HUES48 (cell line): Measurements from ENCODE around the gene SLC13A4.
"Not testable (repeated sequence)": the region's sequence is repeated elsewhere in the genome, so short reads cannot be mapped to it uniquely, and the experiment has no call there.

Experiments
- H3K27ac ChIP-seq: one replicate; pipeline ENCODE4 v1.7.0; 2013; ENCODE audit warnings: low read depth, low read length, inconsistent platforms
- H3K27me3 ChIP-seq: 2 replicates; pipeline ENCODE4 v1.6.1; 2013; ENCODE audit warnings: mild to moderate bottlenecking, low read length; ENCODE audit not compliant: control insufficient read depth, insufficient read depth
- H3K36me3 ChIP-seq: 2 replicates; pipeline ENCODE4 v1.6.1; 2013; ENCODE audit warnings: low read length; ENCODE audit not compliant: control insufficient read depth, insufficient read depth
- H3K4me1 ChIP-seq: 2 replicates; pipeline ENCODE4 v1.6.1; 2013; ENCODE audit warnings: mild to moderate bottlenecking, low read length; ENCODE audit not compliant: control insufficient read depth, insufficient read depth
- H3K4me3 ChIP-seq: 2 replicates; pipeline ENCODE4 v1.5.1; 2013; ENCODE audit warnings: mild to moderate bottlenecking, low read depth, low read length
- H3K9ac ChIP-seq: 2 replicates; pipeline ENCODE4 v1.6.1; 2013; ENCODE audit warnings: mild to moderate bottlenecking, low read depth, low read length, moderate library complexity
- H3K9me3 ChIP-seq: 2 replicates; pipeline ENCODE4 v1.6.1; 2013; ENCODE audit warnings: low read length; ENCODE audit not compliant: control insufficient read depth, insufficient read depth

SLC13A4 gene

DNA sequence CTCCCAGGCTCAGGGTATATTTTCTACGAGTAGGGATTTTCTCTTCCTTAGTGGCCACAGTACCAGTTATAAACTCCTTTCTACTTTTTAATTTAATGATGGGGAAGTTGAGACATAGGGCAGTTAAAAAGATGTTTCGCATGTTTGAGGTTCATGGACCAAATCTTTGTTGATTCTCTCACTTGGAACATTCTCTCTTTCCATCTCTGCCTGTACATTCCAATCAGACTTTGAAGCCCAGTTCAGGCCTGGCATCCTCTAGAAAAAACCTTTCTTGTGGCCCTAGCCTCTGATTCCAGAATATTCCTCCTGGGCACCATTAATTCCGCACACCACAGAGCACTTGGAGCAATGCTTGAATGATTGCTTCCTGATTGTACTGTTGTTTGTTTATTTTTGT, 18.5 kb downstream of the SLC13A4 start:
- Histone ChIP-seq H3K9ac (no peak overlapping the region), H3K4me1 (peaks cover 16% of the 10 kb centered on the region; the same call in 1 of the 2 replicates), H3K27ac (no peak overlapping the region), H3K9me3 (no peaks in the 10 kb centered on the region), H3K36me3 (no peaks in the 10 kb centered on the region), H3K4me3 (no peak overlapping the region), H3K27me3 (no peaks in the 10 kb centered on the region)

DNA sequence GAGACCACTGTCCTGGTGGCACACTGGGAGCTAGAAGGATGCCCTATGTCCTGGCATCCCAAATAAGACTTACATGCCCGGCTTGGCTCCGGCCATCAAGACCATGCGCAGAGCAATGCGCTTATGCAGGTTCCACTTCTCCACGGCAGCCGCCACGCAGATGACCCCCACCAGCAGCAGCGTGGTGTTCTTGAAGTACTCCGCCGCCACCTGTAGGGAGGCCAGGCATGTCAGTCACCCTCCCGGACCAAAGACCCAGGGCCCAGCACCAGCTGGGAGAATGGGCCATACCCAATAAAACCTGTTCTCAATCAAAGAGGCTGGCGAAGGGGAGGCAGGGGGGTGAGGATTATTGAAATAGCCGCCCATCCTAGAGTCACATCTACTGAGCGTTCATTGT, 19.9 kb downstream of the SLC13A4 start:
- no peak overlapping the region for H3K27ac ChIP-seq
- no peaks in the 10 kb centered on the region for H3K36me3 ChIP-seq
- H3K9me3 ChIP-seq = no peaks in the 10 kb centered on the region
- H3K27me3 ChIP-seq = no peaks in the 10 kb centered on the region
- H3K4me1 ChIP-seq = peaks cover 6% of the 10 kb centered on the region; the same call in 1 of the 2 replicates
- no peak overlapping the region for H3K9ac ChIP-seq
- no peak overlapping the region for H3K4me3 ChIP-seq

DNA sequence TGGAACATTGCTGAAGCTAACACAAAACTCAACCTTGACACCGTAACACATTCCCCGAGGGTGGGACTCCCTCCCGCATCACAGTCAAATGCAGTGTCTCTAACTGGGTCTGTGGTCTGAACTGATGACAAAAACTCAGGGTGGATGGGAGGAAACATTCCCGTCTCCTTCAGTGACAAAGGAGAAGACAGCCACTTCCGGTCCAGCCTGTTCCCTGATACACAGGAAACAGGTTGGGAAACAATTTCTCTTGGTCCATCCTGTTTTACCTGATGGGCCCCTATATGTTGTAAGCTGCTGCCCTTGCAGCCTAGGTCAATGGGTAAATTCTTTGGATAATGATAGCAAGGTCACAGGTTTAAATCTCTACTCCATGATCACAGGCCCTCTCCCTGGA, 20.4 kb downstream of the SLC13A4 start:
- Histone ChIP-seq H3K4me1 (peaks cover 5% of the 10 kb centered on the region; the same call in 1 of the 2 replicates), H3K27ac (no peak overlapping the region), H3K27me3 (no peaks in the 10 kb centered on the region), H3K36me3 (no peaks in the 10 kb centered on the region), H3K9ac (no peak overlapping the region), H3K4me3 (no peak overlapping the region), H3K9me3 (no peaks in the 10 kb centered on the region)

- Histone ChIP-seq H3K4me3 (no peak overlapping the region), H3K9ac (no peak overlapping the region), H3K27me3 (no peaks in the 10 kb centered on the region), H3K4me1 (peaks cover 5% of the 10 kb centered on the region; the same call in 1 of the 2 replicates), H3K9me3 (no peaks in the 10 kb centered on the region), H3K36me3 (no peaks in the 10 kb centered on the region), H3K27ac (no peak overlapping the region)
Measured at GRCh38 chr7:135706858-135707569, 21.0 kb downstream of the SLC13A4 start.

DNA sequence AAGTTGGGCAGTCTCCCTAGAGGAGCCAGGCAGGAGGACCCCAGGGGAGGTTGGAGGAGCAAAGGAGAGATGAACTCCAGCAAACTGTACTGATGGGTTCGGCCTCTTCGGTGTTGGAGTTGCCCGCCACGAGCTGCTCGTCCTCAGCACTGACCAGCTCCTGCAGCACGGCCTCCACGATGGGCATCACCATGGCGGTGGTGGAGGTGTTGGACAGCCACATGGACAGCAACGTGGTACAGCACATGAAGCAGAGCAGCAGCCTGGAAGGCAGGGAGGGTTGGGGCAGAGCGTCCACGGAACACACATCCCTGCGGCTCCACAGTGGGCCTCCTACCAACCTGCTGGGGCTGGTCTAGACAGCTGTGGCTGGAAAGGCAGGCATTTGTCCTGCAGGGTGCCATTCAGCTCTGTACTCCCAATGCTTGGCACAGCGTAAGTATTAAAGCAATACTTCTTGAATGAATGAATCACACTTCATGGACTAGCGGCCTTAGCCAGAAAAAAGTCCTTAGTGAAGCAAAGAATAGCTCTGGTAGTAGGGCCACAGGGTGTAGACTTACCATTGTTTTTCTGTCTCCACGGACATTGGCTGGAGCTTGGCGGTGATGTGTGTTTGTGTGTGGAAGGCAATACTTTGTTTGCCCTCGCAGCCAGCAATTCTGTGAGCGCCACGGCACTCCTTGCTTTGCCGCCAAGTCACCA, 21.8 kb downstream of the SLC13A4 start:
- H3K36me3 ChIP-seq = no peaks in the 10 kb centered on the region
- H3K4me3 ChIP-seq = no peak overlapping the region
- H3K9ac ChIP-seq = no peak overlapping the region
- H3K27ac ChIP-seq = no peak overlapping the region
- H3K9me3 ChIP-seq = no peaks in the 10 kb centered on the region
- H3K4me1 ChIP-seq = peaks cover 5% of the 10 kb centered on the region; the same call in 1 of the 2 replicates
- H3K27me3 ChIP-seq = no peaks in the 10 kb centered on the region

GRCh38 chr7:135704698-135705097, 23.3 kb downstream of the SLC13A4 start:
- Histone ChIP-seq H3K9ac (no peak overlapping the region), H3K4me1 (no peaks in the 10 kb centered on the region), H3K27me3 (no peaks in the 10 kb centered on the region), H3K4me3 (no peak overlapping the region), H3K36me3 (no peaks in the 10 kb centered on the region), H3K9me3 (no peaks in the 10 kb centered on the region), H3K27ac (no peak overlapping the region)

- Histone ChIP-seq H3K9ac (no peak overlapping the region), H3K36me3 (no peaks in the 10 kb centered on the region), H3K4me1 (no peaks in the 10 kb centered on the region), H3K9me3 (no peaks in the 10 kb centered on the region), H3K4me3 (no peak overlapping the region), H3K27ac (no peak overlapping the region), H3K27me3 (no peaks in the 10 kb centered on the region)
Measured at GRCh38 chr7:135704074-135704473, 23.9 kb downstream of the SLC13A4 start.

DNA sequence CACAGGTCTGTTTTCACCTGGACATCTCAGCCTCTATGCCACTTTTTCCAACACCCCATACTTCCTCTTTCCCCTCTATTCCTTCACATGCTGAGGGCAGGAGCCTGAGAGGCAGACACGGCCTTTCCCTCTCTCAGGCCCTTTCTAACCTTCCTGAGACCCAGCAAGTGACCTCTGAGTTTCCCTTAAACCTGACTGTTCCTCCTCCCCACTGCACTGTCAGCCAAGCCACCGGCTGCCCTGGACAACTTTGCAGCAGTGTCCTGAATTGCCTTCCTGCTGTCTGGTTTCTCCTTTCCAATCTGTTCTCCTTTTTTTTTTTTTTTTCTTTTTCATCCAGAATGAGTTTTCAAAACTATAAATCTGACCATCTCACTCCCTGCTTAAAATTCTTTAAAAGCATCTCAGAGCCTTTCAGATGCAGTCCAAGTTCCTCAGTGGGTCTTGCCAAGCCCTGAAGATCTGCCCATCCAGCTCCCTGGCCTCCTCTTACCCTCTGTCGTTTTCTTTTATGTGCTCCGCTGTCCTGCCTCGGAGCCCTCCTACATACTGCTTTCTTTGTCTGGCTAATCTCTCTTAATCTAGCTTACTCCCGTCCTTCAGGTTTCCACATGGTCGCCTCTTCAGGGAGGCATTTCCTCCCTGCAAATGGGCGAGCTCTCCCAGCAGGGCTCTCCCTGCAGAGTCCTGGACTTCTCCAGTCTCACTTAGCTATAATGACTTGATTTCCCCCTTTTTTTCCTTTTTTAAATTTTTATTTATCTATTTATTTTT, 30.5 kb downstream of the SLC13A4 start:
- H3K4me1 ChIP-seq = no peaks in the 10 kb centered on the region
- H3K9ac ChIP-seq = no peak overlapping the region
- no peak overlapping the region for H3K27ac ChIP-seq
- no peaks in the 10 kb centered on the region for H3K9me3 ChIP-seq
- no peaks in the 10 kb centered on the region for H3K27me3 ChIP-seq
- 0 out of 2 replicates have a peak, but pooled peaks cover 2% of the 10 kb centered on the region for H3K36me3 ChIP-seq
- H3K4me3 ChIP-seq = no peak overlapping the region

- no peaks in the 10 kb centered on the region for H3K9me3 ChIP-seq
- no peak overlapping the region for H3K9ac ChIP-seq
- H3K27ac ChIP-seq = no peak overlapping the region
- no peak overlapping the region for H3K4me3 ChIP-seq
- H3K36me3 ChIP-seq = peaks cover 15% of the 10 kb centered on the region; the same call in 1 of the 2 replicates
- H3K4me1 ChIP-seq = no peaks in the 10 kb centered on the region
- no peaks in the 10 kb centered on the region for H3K27me3 ChIP-seq
Measured at GRCh38 chr7:135693558-135693957, 34.4 kb downstream of the SLC13A4 start.

GRCh38 chr7:135692606-135693005, 35.4 kb downstream of the SLC13A4 start:
- H3K27ac ChIP-seq, H3K9me3 ChIP-seq, H3K4me1 ChIP-seq, H3K4me3 ChIP-seq, H3K27me3 ChIP-seq, H3K9ac ChIP-seq: not testable (repeated sequence)
- peaks cover 15% of the 10 kb centered on the region; the same call in 1 of the 2 replicates for H3K36me3 ChIP-seq

DNA sequence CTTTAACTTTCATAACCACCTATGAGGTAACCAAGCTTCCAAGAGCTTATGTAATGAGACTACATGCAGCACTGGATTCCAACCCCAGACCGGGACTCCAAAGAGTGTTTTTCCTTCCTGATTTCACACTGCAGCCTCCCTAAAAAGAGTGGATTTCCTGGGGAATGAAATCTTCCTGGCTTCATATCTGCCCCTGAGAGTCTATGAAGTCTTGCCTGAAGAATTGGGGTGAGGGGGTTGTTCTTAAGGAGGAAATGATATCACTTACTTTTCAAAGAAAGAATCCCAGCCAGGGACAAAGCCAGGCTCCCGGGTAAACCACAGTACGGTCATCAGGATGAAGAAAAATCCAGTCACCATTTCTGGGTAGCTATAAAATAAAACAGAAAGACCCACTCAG, 35.9 kb downstream of the SLC13A4 start:
- H3K36me3 ChIP-seq = peaks cover 15% of the 10 kb centered on the region; the same call in 1 of the 2 replicates
- no peak overlapping the region for H3K4me3 ChIP-seq
- no peak overlapping the region for H3K9ac ChIP-seq
- no peaks in the 10 kb centered on the region for H3K9me3 ChIP-seq
- no peaks in the 10 kb centered on the region for H3K27me3 ChIP-seq
- no peak overlapping the region for H3K27ac ChIP-seq
- no peaks in the 10 kb centered on the region for H3K4me1 ChIP-seq
